ENCODE data around the gene GPR55. TPM values are rescaled to one million over a fixed set of nuclear protein-coding genes. Genes with fewer than 3 reads are reported as not detected.

The GPR55 gene
- total and polyA plus RNA-seq, 5 donors from 2014 or later, result 1.6 to 24.4 (median 4.5) TPM

- no peak for DNase-seq
- H3K4me3 ChIP-seq (ENCODE audit: low read depth, low read length), result no peak overlapping the region
- peak overlapping the region; percentile 12 to 77 (median 73) for H3K27ac Mint-ChIP-seq
Measured at GRCh38 chr2:230904856-230905447, 20.1 kb downstream of the GPR55 start.

GRCh38 chr2:230903231-230904150 lies 21.6 kb downstream of the GPR55 start:
- Histone ChIP-seq H3K4me3 (ENCODE audit: low read depth, low read length) (no peak overlapping the region), H3K27me3 (ENCODE audit: control insufficient read depth, insufficient read depth, low read length) (no peaks in the 10 kb centered on the region), H3K9me3 (ENCODE audit: control insufficient read depth in 2 of 2, low read length in 2 of 2) (no peaks in the 10 kb centered on the region), H3K27ac (ENCODE audit: insufficient read depth, low read length, poor library complexity, severe bottlenecking) (no peak overlapping the region), H3K4me1 (ENCODE audit: control insufficient read depth, insufficient read depth, low read length, poor library complexity, severe bottlenecking) (peaks cover 28% of the 10 kb centered on the region), H3K36me3 (ENCODE audit: control insufficient read depth, insufficient read depth, low read length) (no peaks in the 10 kb centered on the region)
- Mint-ChIP-seq H3K4me1 (peaks cover 0 to 34% (median 5%) of the 10 kb centered on the region in 4 donors), H3K9me3 (no peaks in the 10 kb centered on the region), H3K36me3 (no peaks in the 10 kb centered on the region), H3K27me3 (no peaks in the 10 kb centered on the region), H3K27ac (peak overlapping the region in 1 of 3 donors; percentile 31), H3K4me3 (no peak overlapping the region)
- ATAC-seq (ENCODE audit: low read depth in 2 of 2) (no peak), DNase-seq (no peak)

More at GRCh38 chr2:230904856-230905447, 20.1 kb downstream of the GPR55 start:
- Mint-ChIP-seq H3K27me3 (no peaks in the 10 kb centered on the region), H3K9me3 (no peaks in the 10 kb centered on the region), H3K36me3 (peaks cover 6% of the 10 kb centered on the region), H3K4me3 (peak overlapping the region; percentile 38 to 46 (median 42)), H3K4me1 (peaks cover 0 to 40% (median 8%) of the 10 kb centered on the region in 4 donors)
- Histone ChIP-seq H3K4me1 (ENCODE audit: control insufficient read depth, insufficient read depth, low read length, poor library complexity, severe bottlenecking) (peaks cover 31% of the 10 kb centered on the region), H3K27me3 (ENCODE audit: control insufficient read depth, insufficient read depth, low read length) (no peaks in the 10 kb centered on the region), H3K27ac (ENCODE audit: insufficient read depth, low read length, poor library complexity, severe bottlenecking) (peak overlapping the region; percentile 27), H3K36me3 (ENCODE audit: control insufficient read depth, insufficient read depth, low read length) (peaks cover 5% of the 10 kb centered on the region), H3K9me3 (ENCODE audit: control insufficient read depth in 2 of 2, low read length in 2 of 2) (no peaks in the 10 kb centered on the region)
- ATAC-seq (ENCODE audit: low read depth in 2 of 2), result no peak

GRCh38 chr2:230902180-230902899 lies 22.7 kb downstream of the GPR55 start:
- H3K4me1 Mint-ChIP-seq, result peaks cover 0 to 30% (median 4%) of the 10 kb centered on the region in 4 donors
- Histone ChIP-seq H3K27me3 (ENCODE audit: control insufficient read depth, insufficient read depth, low read length) (no peaks in the 10 kb centered on the region), H3K9me3 (ENCODE audit: control insufficient read depth in 2 of 2, low read length in 2 of 2) (no peaks in the 10 kb centered on the region), H3K27ac (ENCODE audit: insufficient read depth, low read length, poor library complexity, severe bottlenecking) (no peak overlapping the region), H3K4me1 (ENCODE audit: control insufficient read depth, insufficient read depth, low read length, poor library complexity, severe bottlenecking) (peaks cover 26% of the 10 kb centered on the region), H3K4me3 (ENCODE audit: low read depth, low read length) (no peak overlapping the region), H3K36me3 (ENCODE audit: control insufficient read depth, insufficient read depth, low read length) (no peaks in the 10 kb centered on the region)
- DNase-seq (peak in 2 of 3 donors; percentile 55 to 84), ATAC-seq (ENCODE audit: low read depth in 2 of 2) (peak in 1 of 2 donors; percentile 34)
- H3K36me3 Mint-ChIP-seq, result no peaks in the 10 kb centered on the region
- H3K4me3 Mint-ChIP-seq, result no peak overlapping the region
- H3K9me3 Mint-ChIP-seq, result no peaks in the 10 kb centered on the region
- H3K27me3 Mint-ChIP-seq, result no peaks in the 10 kb centered on the region
- no peak overlapping the region for H3K27ac Mint-ChIP-seq

- no peak for ATAC-seq (ENCODE audit: low read depth in 2 of 2)
- no peak overlapping the region for H3K27ac Mint-ChIP-seq
Measured at GRCh38 chr2:230901006-230901405, 24.0 kb downstream of the GPR55 start.

GRCh38 chr2:230900336-230900995 lies 24.6 kb downstream of the GPR55 start:
- no peak overlapping the region for H3K27ac ChIP-seq (ENCODE audit: insufficient read depth, low read length, poor library complexity, severe bottlenecking)
- H3K4me3 ChIP-seq (ENCODE audit: low read depth, low read length), result no peak overlapping the region
- peaks cover 16% of the 10 kb centered on the region for H3K4me1 ChIP-seq (ENCODE audit: control insufficient read depth, insufficient read depth, low read length, poor library complexity, severe bottlenecking)
- Mint-ChIP-seq H3K4me1 (peaks cover 0 to 16% (median 3%) of the 10 kb centered on the region in 4 donors), H3K4me3 (no peak overlapping the region), H3K36me3 (no peaks in the 10 kb centered on the region), H3K27ac (no peak overlapping the region), H3K9me3 (no peaks in the 10 kb centered on the region), H3K27me3 (no peaks in the 10 kb centered on the region)
- DNase-seq (no peak), ATAC-seq (ENCODE audit: low read depth in 2 of 2) (no peak)
- no peaks in the 10 kb centered on the region for H3K9me3 ChIP-seq (ENCODE audit: control insufficient read depth in 2 of 2, low read length in 2 of 2)
- H3K36me3 ChIP-seq (ENCODE audit: control insufficient read depth, insufficient read depth, low read length), result no peaks in the 10 kb centered on the region
- H3K27me3 ChIP-seq (ENCODE audit: control insufficient read depth, insufficient read depth, low read length), result no peaks in the 10 kb centered on the region

More at GRCh38 chr2:230901006-230901405, 24.0 kb downstream of the GPR55 start:
- DNase-seq, result no peak
- Mint-ChIP-seq H3K36me3 (no peaks in the 10 kb centered on the region), H3K27me3 (no peaks in the 10 kb centered on the region), H3K4me3 (no peak overlapping the region), H3K9me3 (no peaks in the 10 kb centered on the region), H3K4me1 (peaks cover 0 to 22% (median 4%) of the 10 kb centered on the region in 4 donors)
- no peaks in the 10 kb centered on the region for H3K9me3 ChIP-seq (ENCODE audit: control insufficient read depth in 2 of 2, low read length in 2 of 2)
- H3K4me1 ChIP-seq (ENCODE audit: control insufficient read depth, insufficient read depth, low read length, poor library complexity, severe bottlenecking), result peaks cover 21% of the 10 kb centered on the region
- H3K27me3 ChIP-seq (ENCODE audit: control insufficient read depth, insufficient read depth, low read length), result no peaks in the 10 kb centered on the region
- no peak overlapping the region for H3K27ac ChIP-seq (ENCODE audit: insufficient read depth, low read length, poor library complexity, severe bottlenecking)
- no peaks in the 10 kb centered on the region for H3K36me3 ChIP-seq (ENCODE audit: control insufficient read depth, insufficient read depth, low read length)
- H3K4me3 ChIP-seq (ENCODE audit: low read depth, low read length), result no peak overlapping the region

GRCh38 chr2:230899786-230900185 lies 25.3 kb downstream of the GPR55 start:
- H3K9me3 Mint-ChIP-seq, result no peaks in the 10 kb centered on the region
- peaks cover 0 to 10% (median 0%) of the 10 kb centered on the region in 4 donors for H3K4me1 Mint-ChIP-seq
- H3K27ac Mint-ChIP-seq, result no peak overlapping the region
- no peak for DNase-seq
- no peaks in the 10 kb centered on the region for H3K9me3 ChIP-seq (ENCODE audit: control insufficient read depth in 2 of 2, low read length in 2 of 2)
- H3K4me1 ChIP-seq (ENCODE audit: control insufficient read depth, insufficient read depth, low read length, poor library complexity, severe bottlenecking), result peaks cover 9% of the 10 kb centered on the region
- no peaks in the 10 kb centered on the region for H3K27me3 ChIP-seq (ENCODE audit: control insufficient read depth, insufficient read depth, low read length)
- H3K27me3 Mint-ChIP-seq, result peaks cover 2% of the 10 kb centered on the region
- ATAC-seq (ENCODE audit: low read depth in 2 of 2), result no peak
- H3K4me3 ChIP-seq (ENCODE audit: low read depth, low read length), result no peak overlapping the region
- H3K36me3 Mint-ChIP-seq, result no peaks in the 10 kb centered on the region
- no peak overlapping the region for H3K27ac ChIP-seq (ENCODE audit: insufficient read depth, low read length, poor library complexity, severe bottlenecking)
- H3K36me3 ChIP-seq (ENCODE audit: control insufficient read depth, insufficient read depth, low read length), result no peaks in the 10 kb centered on the region
- H3K4me3 Mint-ChIP-seq, result no peak overlapping the region

- Mint-ChIP-seq H3K27ac (no peak overlapping the region), H3K27me3 (peaks cover 4% of the 10 kb centered on the region), H3K9me3 (no peaks in the 10 kb centered on the region), H3K4me1 (peaks cover 0 to 8% (median 2%) of the 10 kb centered on the region in 4 donors), H3K4me3 (no peak overlapping the region), H3K36me3 (no peaks in the 10 kb centered on the region)
- H3K4me3 ChIP-seq (ENCODE audit: low read depth, low read length), result no peak overlapping the region
- no peaks in the 10 kb centered on the region for H3K9me3 ChIP-seq (ENCODE audit: control insufficient read depth in 2 of 2, low read length in 2 of 2)
- DNase-seq, result no peak
- peaks cover 6% of the 10 kb centered on the region for H3K4me1 ChIP-seq (ENCODE audit: control insufficient read depth, insufficient read depth, low read length, poor library complexity, severe bottlenecking)
- no peak for ATAC-seq (ENCODE audit: low read depth in 2 of 2)
- no peaks in the 10 kb centered on the region for H3K27me3 ChIP-seq (ENCODE audit: control insufficient read depth, insufficient read depth, low read length)
- no peaks in the 10 kb centered on the region for H3K36me3 ChIP-seq (ENCODE audit: control insufficient read depth, insufficient read depth, low read length)
- no peak overlapping the region for H3K27ac ChIP-seq (ENCODE audit: insufficient read depth, low read length, poor library complexity, severe bottlenecking)
Measured at GRCh38 chr2:230899287-230899686, 25.8 kb downstream of the GPR55 start.

All from CD4-positive, CD25-positive, alpha-beta regulatory T cell (primary cell).